Activated naive CD8-positive, alpha-beta T cell treated with anti-CD3 and anti-CD28 coated beads, Interleukin-2, amount 50 U/mL, for 16 hours (primary cell): ENCODE data around the gene SAMD14.

Source experiments
- DNase-seq: peaks from one replicate; pipeline ENCODE4 v3.0.0-alpha.2; 2020; ENCODE audit warnings: low read depth, low spot score

Gene SAMD14

GRCh38 chr17:50165466-50165865 is 35.5 kb upstream of the SAMD14 start:
- no peak for DNase-seq

GRCh38 chr17:50165066-50165465 is 35.1 kb upstream of the SAMD14 start:
- no peak for DNase-seq

GRCh38 chr17:50164697-50164988 is 34.7 kb upstream of the SAMD14 start:
- no peak for DNase-seq

GRCh38 chr17:50163843-50164696 is 34.1 kb upstream of the SAMD14 start:
- no peak for DNase-seq

- no peak for DNase-seq
These were observed 32.7 kb upstream of the SAMD14 start for GRCh38 chr17:50162466-50163254.

- DNase-seq = no peak
These were observed 31.9 kb upstream of the SAMD14 start for GRCh38 chr17:50161911-50162288.

- peak; percentile 93 for DNase-seq
These were observed 31.3 kb upstream of the SAMD14 start for GRCh38 chr17:50161023-50161910.

GRCh38 chr17:50157891-50158290 is 27.9 kb upstream of the SAMD14 start:
- no peak for DNase-seq

- no peak for DNase-seq
These were observed 25.3 kb upstream of the SAMD14 start for GRCh38 chr17:50155115-50155819.

GRCh38 chr17:50154604-50155003 is 24.6 kb upstream of the SAMD14 start:
- DNase-seq = no peak

GRCh38 chr17:50153650-50154575 is 24.0 kb upstream of the SAMD14 start:
- no peak for DNase-seq

- DNase-seq = no peak
These were observed 22.8 kb upstream of the SAMD14 start for GRCh38 chr17:50152736-50153135.

GRCh38 chr17:50151937-50152547 is 22.1 kb upstream of the SAMD14 start:
- no peak for DNase-seq

- peak; percentile 67 for DNase-seq
These were observed 21.3 kb upstream of the SAMD14 start for GRCh38 chr17:50151041-50151936.

- DNase-seq = no peak
These were observed 20.5 kb upstream of the SAMD14 start, which contains the start of gene PPP1R9B for GRCh38 chr17:50150354-50151040. Gene PPP1R9B (minus strand): TSS chr17:50150677. CDS start chr17:50150513, 164 bp downstream.

- DNase-seq = no peak
These were observed 19.7 kb upstream of the SAMD14 start for GRCh38 chr17:50149417-50150353.

- no peak for DNase-seq
These were observed 19.1 kb upstream of the SAMD14 start for GRCh38 chr17:50149091-50149416.
